ENCODE data around the gene BTN2A1.

BTN2A1 gene

GRCh38 chr6:26468829-26469228 lies 11.1 kb downstream of the BTN2A1 start:
- no peak for DNase-seq (ENCODE audit: low spot score)

GRCh38 chr6:26470643-26471042 lies 12.9 kb downstream of the BTN2A1 start:
- no peak for DNase-seq (ENCODE audit: low spot score)

- DNase-seq (ENCODE audit: low spot score) = no peak
Observed at GRCh38 chr6:26471970-26472369, 14.2 kb downstream of the BTN2A1 start.

GRCh38 chr6:26472549-26473290 lies 15.0 kb downstream of the BTN2A1 start:
- DNase-seq (ENCODE audit: low spot score) = no peak

- DNase-seq (ENCODE audit: low spot score) = no peak
Observed at GRCh38 chr6:26473429-26473757, 15.6 kb downstream of the BTN2A1 start.

GRCh38 chr6:26473758-26474438 lies 16.1 kb downstream of the BTN2A1 start:
- DNase-seq (ENCODE audit: low spot score) = peak; percentile 94

GRCh38 chr6:26474439-26474881 lies 16.7 kb downstream of the BTN2A1 start:
- DNase-seq (ENCODE audit: low spot score) = peak; percentile 27

GRCh38 chr6:26475823-26476729 lies 18.3 kb downstream of the BTN2A1 start:
- peak; percentile 53 for DNase-seq (ENCODE audit: low spot score)

GRCh38 chr6:26476896-26477295 lies 19.1 kb downstream of the BTN2A1 start:
- no peak for DNase-seq (ENCODE audit: low spot score)

- DNase-seq (ENCODE audit: low spot score) = no peak
Observed at GRCh38 chr6:26477426-26477825, 19.7 kb downstream of the BTN2A1 start.

- DNase-seq (ENCODE audit: low spot score) = no peak
Observed at GRCh38 chr6:26478100-26478984, 20.6 kb downstream of the BTN2A1 start.

GRCh38 chr6:26478985-26479278 lies 21.2 kb downstream of the BTN2A1 start:
- DNase-seq (ENCODE audit: low spot score) = no peak

GRCh38 chr6:26482338-26482737 lies 24.6 kb downstream of the BTN2A1 start:
- DNase-seq (ENCODE audit: low spot score) = no peak

GRCh38 chr6:26483727-26484126 lies 26.0 kb downstream of the BTN2A1 start:
- no peak for DNase-seq (ENCODE audit: low spot score)

- no peak for DNase-seq (ENCODE audit: low spot score)
Observed at GRCh38 chr6:26484161-26484560, 26.4 kb downstream of the BTN2A1 start.

GRCh38 chr6:26485112-26485780 lies 27.5 kb downstream of the BTN2A1 start:
- DNase-seq (ENCODE audit: low spot score) = no peak

GRCh38 chr6:26486358-26486757 lies 28.6 kb downstream of the BTN2A1 start:
- no peak for DNase-seq (ENCODE audit: low spot score)

- no peak for DNase-seq (ENCODE audit: low spot score)
Observed at GRCh38 chr6:26487466-26487865, 29.7 kb downstream of the BTN2A1 start.

- no peak for DNase-seq (ENCODE audit: low spot score)
Observed at GRCh38 chr6:26489996-26490964, 32.5 kb downstream of the BTN2A1 start.

- DNase-seq (ENCODE audit: low spot score) = no peak
Observed at GRCh38 chr6:26491604-26492003, 33.8 kb downstream of the BTN2A1 start.
